Gastroesophageal sphincter (tissue), 3 donors: ENCODE measurements around the gene SMOC1.

Experiments used
- EP300 ChIP-seq: sonication (generic); formaldehyde crosslinking; IDR thresholded peaks from one replicate; pipeline ENCODE4 v1.6.1; 2017; ENCODE audit warnings: antibody characterized with exemption, mild to moderate bottlenecking
- POLR2A ChIP-seq, 2 donors: fragments of 450-650 bp; IDR thresholded peaks; one replicate each; pipeline ENCODE4 v1.6.1; 2017; ENCODE audit warnings: antibody characterized with exemption in 2 of 2, mild to moderate bottlenecking in 2 of 2, moderate library complexity in 1 of 2
- POLR2AphosphoS5 ChIP-seq: sonication (generic); formaldehyde crosslinking; IDR thresholded peaks from one replicate; pipeline ENCODE4 v1.6.1; 2017; ENCODE audit warnings: antibody characterized with exemption
- TF ChIP-seq, protein P1 (sequence below), 4 experiments: fragments of 200-600 bp in 2 of 4; fragments of 450-650 bp in 2 of 4; sonication (generic) in 1 of 4; IDR thresholded peaks; one replicate each; pipeline ENCODE4 v1.5.1; 2017 to 2019; ENCODE audit warnings: antibody characterized with exemption in 4 of 4, mild to moderate bottlenecking in 2 of 4, moderate library complexity in 2 of 4

DNA sequence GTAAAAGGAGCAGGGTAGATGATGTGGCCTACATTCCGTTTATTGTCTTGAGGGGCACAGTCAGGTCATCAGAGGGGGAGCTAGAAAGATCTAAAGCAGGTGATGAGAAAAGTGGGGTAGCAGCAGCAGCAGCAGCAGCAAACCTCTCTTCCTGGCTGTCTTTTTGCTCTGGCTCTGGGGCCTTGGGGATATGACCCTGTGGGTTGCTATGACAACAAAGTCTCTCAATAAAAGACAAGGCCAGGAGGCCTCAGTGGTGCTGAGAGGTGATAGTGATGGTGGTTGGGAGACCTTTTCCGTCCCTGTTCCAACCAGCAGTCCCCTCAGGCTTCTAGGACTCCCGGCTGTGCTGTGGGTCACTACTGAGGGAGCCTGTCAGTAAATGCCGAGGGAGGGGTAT lies 170.9 kb downstream of the SMOC1 start:
- TF ChIP-seq, protein P1, sequence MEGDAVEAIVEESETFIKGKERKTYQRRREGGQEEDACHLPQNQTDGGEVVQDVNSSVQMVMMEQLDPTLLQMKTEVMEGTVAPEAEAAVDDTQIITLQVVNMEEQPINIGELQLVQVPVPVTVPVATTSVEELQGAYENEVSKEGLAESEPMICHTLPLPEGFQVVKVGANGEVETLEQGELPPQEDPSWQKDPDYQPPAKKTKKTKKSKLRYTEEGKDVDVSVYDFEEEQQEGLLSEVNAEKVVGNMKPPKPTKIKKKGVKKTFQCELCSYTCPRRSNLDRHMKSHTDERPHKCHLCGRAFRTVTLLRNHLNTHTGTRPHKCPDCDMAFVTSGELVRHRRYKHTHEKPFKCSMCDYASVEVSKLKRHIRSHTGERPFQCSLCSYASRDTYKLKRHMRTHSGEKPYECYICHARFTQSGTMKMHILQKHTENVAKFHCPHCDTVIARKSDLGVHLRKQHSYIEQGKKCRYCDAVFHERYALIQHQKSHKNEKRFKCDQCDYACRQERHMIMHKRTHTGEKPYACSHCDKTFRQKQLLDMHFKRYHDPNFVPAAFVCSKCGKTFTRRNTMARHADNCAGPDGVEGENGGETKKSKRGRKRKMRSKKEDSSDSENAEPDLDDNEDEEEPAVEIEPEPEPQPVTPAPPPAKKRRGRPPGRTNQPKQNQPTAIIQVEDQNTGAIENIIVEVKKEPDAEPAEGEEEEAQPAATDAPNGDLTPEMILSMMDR (IDR thresholded peaks at IDR 0.05): no peak
- TF ChIP-seq POLR2A (IDR thresholded peaks at IDR 0.05) (no peak), POLR2AphosphoS5 (no peak), EP300 (no peak)
